ENCODE measurements around the gene KLK14. TPM values are rescaled to one million over a fixed set of nuclear protein-coding genes. Genes with fewer than 3 reads are reported as not detected.

Gene KLK14
- total RNA-seq, 1 experiment from 2014 or later, result 0.26 TPM

DNA sequence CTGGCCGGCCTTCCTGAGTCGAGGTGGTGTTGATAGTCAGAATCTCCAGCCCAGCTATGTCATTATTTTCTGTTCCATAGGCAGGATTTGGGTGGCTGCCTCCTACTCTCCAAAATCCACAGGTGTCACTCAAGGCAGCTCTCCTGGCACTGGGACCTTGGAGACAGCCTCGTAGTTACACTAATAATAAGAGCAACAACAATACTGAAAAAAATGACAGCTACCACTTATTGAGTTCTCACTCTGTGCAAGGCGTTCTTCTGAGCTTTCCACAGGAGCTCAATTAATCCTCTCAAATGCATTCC is 35.7 kb downstream of the KLK14 start:
- Mint-ChIP-seq H3K36me3 (ENCODE audit: insufficient read depth in 1 of 3, low read depth in 3 of 3) (peaks cover 2 to 6% (median 5%) of the 10 kb centered on the region in 3 experiments; a peak in 4 of 7 replicates), H3K27ac (peak overlapping the region; percentile 96 to 98 (median 97)), H3K9me3 (peaks cover 6 to 12% of the 10 kb centered on the region in 2 experiments; a peak in 4 of 5 replicates), H3K27me3 (ENCODE audit: low read depth) (no peaks in the 10 kb centered on the region), H3K4me1 (peaks cover 24 to 38% of the 10 kb centered on the region in 2 experiments), H3K4me3 (peak overlapping the region in 1 of 2 experiments; percentile 3; a peak in 1 of 5 replicates)
- H3K79me1 ChIP-seq (ENCODE audit: insufficient read depth, low read depth, low read length, poor library complexity, severe bottlenecking), result no peaks in the 10 kb centered on the region
- no peaks in the 10 kb centered on the region for H3K9me3 ChIP-seq (ENCODE audit: control insufficient read depth, low read depth, low read length)
- peak overlapping the region; percentile 26 for H2BK120ac ChIP-seq (ENCODE audit: low read depth, low read length, poor library complexity, severe bottlenecking)
- H4K20me1 ChIP-seq (ENCODE audit: control insufficient read depth, insufficient read depth, insufficient read length), result no peaks in the 10 kb centered on the region
- H2BK12ac ChIP-seq (ENCODE audit: insufficient read length, low read depth, low read length), result no peak overlapping the region
- no peak overlapping the region for H3K14ac ChIP-seq (ENCODE audit: insufficient read depth, low read length)
- peak overlapping the region; percentile 97 for H3K27ac ChIP-seq (ENCODE audit: insufficient read length, low read depth, low read length)
- no peak overlapping the region for H2AK5ac ChIP-seq (ENCODE audit: insufficient read length, low read length)
- peak overlapping the region; percentile 22 for H2BK5ac ChIP-seq (ENCODE audit: insufficient read length, low read length)
- peak overlapping the region; percentile 46 for H3K18ac ChIP-seq (ENCODE audit: insufficient read length, low read depth, low read length)
- no peak overlapping the region for H4K8ac ChIP-seq (replicated peaks; ENCODE audit: insufficient read length, low read depth, low read length)
- no peaks in the 10 kb centered on the region for H3K27me3 ChIP-seq (ENCODE audit: insufficient read depth, low read length)
- no peaks in the 10 kb centered on the region for H3K23me2 ChIP-seq (ENCODE audit: insufficient read length, low read depth, low read length, poor library complexity, severe bottlenecking)
- H2BK20ac ChIP-seq (ENCODE audit: low read depth, low read length, poor library complexity, severe bottlenecking), result no peak overlapping the region
- no peak for DNase-seq
- TF ChIP-seq, protein P1, sequence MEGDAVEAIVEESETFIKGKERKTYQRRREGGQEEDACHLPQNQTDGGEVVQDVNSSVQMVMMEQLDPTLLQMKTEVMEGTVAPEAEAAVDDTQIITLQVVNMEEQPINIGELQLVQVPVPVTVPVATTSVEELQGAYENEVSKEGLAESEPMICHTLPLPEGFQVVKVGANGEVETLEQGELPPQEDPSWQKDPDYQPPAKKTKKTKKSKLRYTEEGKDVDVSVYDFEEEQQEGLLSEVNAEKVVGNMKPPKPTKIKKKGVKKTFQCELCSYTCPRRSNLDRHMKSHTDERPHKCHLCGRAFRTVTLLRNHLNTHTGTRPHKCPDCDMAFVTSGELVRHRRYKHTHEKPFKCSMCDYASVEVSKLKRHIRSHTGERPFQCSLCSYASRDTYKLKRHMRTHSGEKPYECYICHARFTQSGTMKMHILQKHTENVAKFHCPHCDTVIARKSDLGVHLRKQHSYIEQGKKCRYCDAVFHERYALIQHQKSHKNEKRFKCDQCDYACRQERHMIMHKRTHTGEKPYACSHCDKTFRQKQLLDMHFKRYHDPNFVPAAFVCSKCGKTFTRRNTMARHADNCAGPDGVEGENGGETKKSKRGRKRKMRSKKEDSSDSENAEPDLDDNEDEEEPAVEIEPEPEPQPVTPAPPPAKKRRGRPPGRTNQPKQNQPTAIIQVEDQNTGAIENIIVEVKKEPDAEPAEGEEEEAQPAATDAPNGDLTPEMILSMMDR (conservative IDR thresholded peaks at IDR 0.05), result no peak
- peaks cover 10% of the 10 kb centered on the region for H3K4me1 ChIP-seq (ENCODE audit: insufficient read depth, low read length)
- H3T11ph ChIP-seq (ENCODE audit: low read length), result no peak overlapping the region
- no peak overlapping the region for H4K5ac ChIP-seq (ENCODE audit: insufficient read length, low read depth, low read length)
- H3K23ac ChIP-seq (ENCODE audit: insufficient read length, low read depth, low read length), result no peak overlapping the region
- H4K91ac ChIP-seq (ENCODE audit: insufficient read length, low read depth, low read length), result no peak overlapping the region
- H3K56ac ChIP-seq (ENCODE audit: insufficient read length, low read depth, low read length), result no peak overlapping the region
- H2BK15ac ChIP-seq (ENCODE audit: low read depth, low read length), result no peak overlapping the region
- no peaks in the 10 kb centered on the region for H3K79me2 ChIP-seq (ENCODE audit: insufficient read depth, low read length)
- no CpG with 5 or more reads among the region's 4 CpGs for WGBS (ENCODE audit: extremely low coverage, insufficient read length, low lambda C conversion rate)
- H3K9ac ChIP-seq (ENCODE audit: extremely low read depth, insufficient read length, low read length), result no peak overlapping the region
- no peak overlapping the region for H2AFZ ChIP-seq (ENCODE audit: low read length)
- H3K4ac ChIP-seq (ENCODE audit: low read depth, low read length), result no peak overlapping the region
- H3K4me2 ChIP-seq (ENCODE audit: insufficient read depth, insufficient read length, low read length), result peak overlapping the region; percentile 52

Data from H9 (cell line).